GM12878 (cell line): ENCODE measurements around the gene ITPKB. TPM values are rescaled to one million over a fixed set of nuclear protein-coding genes. Genes with fewer than 3 reads are reported as not detected.

Experiments used
- ATAC-seq: fragments of 200-7000 bp; cut with Tn5 transposase; 3 replicates; pipeline ENCODE4 v1.9.1; 2020; ENCODE audit warnings: mild to moderate bottlenecking, moderate library complexity
- BruUV-seq: library from RNA; stranded (reverse); fragments of 400-500 nt; replicated peaks from 2 replicates; lab custom pipeline; 2021; lab: Mats Ljungman, UMichigan
- CTCF ChIA-PET: fragments of 300-600 bp; sonication (Branson Sonifier 250); formaldehyde crosslinking; extraction: SDS; loops from one replicate; lab custom pipeline; 2021; ENCODE audit warnings: inconsistent platforms; lab: Yijun Ruan, JAX
- POLR2A ChIA-PET: fragments of 350-600 bp; formaldehyde crosslinking; extraction: SDS; loops from one replicate; lab custom pipeline; 2021; ENCODE audit warnings: inconsistent platforms; lab: Charles Lee
- RAD21 ChIA-PET: fragments of 300-600 bp; sonication (Branson Sonifier 250); formaldehyde crosslinking; loops from one replicate; lab custom pipeline; 2023; ENCODE audit warnings: antibody characterized with exemption; ENCODE audit not compliant: unreplicated experiment; lab: Charles Lee
- SMC1A ChIA-PET: fragments of 300-600 bp; sonication (Branson Sonifier 250); formaldehyde crosslinking; loops from one replicate; lab custom pipeline; 2023; ENCODE audit not compliant: unreplicated experiment, uncharacterized antibody; lab: Charles Lee
- DNase-seq: peaks from one replicate; pipeline ENCODE4 v3.0.0-alpha.2; 2011; ENCODE audit warnings: low read depth, low spot score
- FAIRE-seq: peaks from 3 replicates; lab custom pipeline; 2011; peaks lifted over from hg19 to GRCh38; lab: Jason Lieb, UNC
- H2AFZ ChIP-seq: 2 replicates; pipeline ENCODE4 v1.6.0; 2011; ENCODE audit warnings: low read depth, low read length, control low read depth; ENCODE audit not compliant: control insufficient read depth
- H3K27ac ChIP-seq: 2 replicates; pipeline ENCODE4 v1.5.1; 2011; ENCODE audit warnings: control low read depth; ENCODE audit not compliant: control insufficient read depth, insufficient read depth
- H3K27me3 ChIP-seq, 2 experiments: replicated peaks in 1 of 2; 2 replicates each; pipeline versions ENCODE4 v1.6.0 to v1.6.1; 2011; ENCODE audit warnings: low read length in 1 of 2; ENCODE audit not compliant: control insufficient read depth in 2 of 2, insufficient read depth in 2 of 2
- H3K36me3 ChIP-seq, 2 experiments: 2 replicates each; pipeline ENCODE4 v1.5.1; 2011; ENCODE audit warnings: low read length in 1 of 2; ENCODE audit not compliant: control insufficient read depth in 2 of 2, insufficient read depth in 2 of 2
- H3K4me1 ChIP-seq: 2 replicates; pipeline ENCODE4 v1.6.1; 2011; ENCODE audit warnings: mild to moderate bottlenecking, low read length, moderate library complexity, mixed read lengths; ENCODE audit not compliant: control insufficient read depth, insufficient read depth
- H3K4me2 ChIP-seq: 2 replicates; pipeline ENCODE4 v1.6.0; 2011; ENCODE audit warnings: control low read depth; ENCODE audit not compliant: control insufficient read depth, insufficient read depth
- H3K4me3 ChIP-seq: fragments of 200-600 bp; sonication (generic); 2 replicates; pipeline ENCODE4 v1.5.1; 2016
- H3K79me2 ChIP-seq: 2 replicates; pipeline ENCODE4 v1.6.0; 2011; ENCODE audit warnings: low read length; ENCODE audit not compliant: control insufficient read depth, insufficient read depth
- H3K9ac ChIP-seq: 2 replicates; pipeline ENCODE4 v1.8.0; 2011; ENCODE audit warnings: low read length, control low read depth, mixed read lengths; ENCODE audit not compliant: control insufficient read depth, insufficient read depth
- H3K9me3 ChIP-seq: replicated peaks from 3 replicates; pipeline ENCODE4 v1.5.1; 2011; ENCODE audit warnings: mild to moderate bottlenecking, low read length; ENCODE audit not compliant: control insufficient read depth, insufficient read depth
- H4K20me1 ChIP-seq: 2 replicates; pipeline ENCODE4 v1.6.0; 2011; ENCODE audit not compliant: control insufficient read depth, insufficient read depth
- CBX3 ChIP-seq: fragments of 200-600 bp; sonication (generic); IDR thresholded peaks from 2 replicates; pipeline ENCODE4 v1.6.1; 2016; ENCODE audit warnings: low read depth, borderline replicate concordance
- ETV6 ChIP-seq, 2 experiments: fragments of 450-650 bp in 1 of 2; IDR thresholded peaks in 1 of 2; conservative IDR thresholded peaks in 1 of 2; 2 replicates each; pipeline ENCODE4 v1.6.1; 2014; ENCODE audit warnings: antibody characterized with exemption in 1 of 2, borderline replicate concordance in 1 of 2, low read depth in 1 of 2, mild to moderate bottlenecking in 1 of 2, moderate library complexity in 1 of 2
- JUNB ChIP-seq: IDR thresholded peaks from 2 replicates; pipeline ENCODE4 v1.6.1; 2016; ENCODE audit warnings: antibody characterized with exemption, mild to moderate bottlenecking
- RAD51 ChIP-seq: fragments of 450-650 bp; IDR thresholded peaks from 2 replicates; pipeline ENCODE4 v1.6.1; 2016; ENCODE audit warnings: moderate library complexity, mild to moderate bottlenecking, inconsistent platforms
- SREBF1 ChIP-seq: IDR thresholded peaks from 2 replicates; pipeline ENCODE4 v1.6.1; 2012; ENCODE audit warnings: mild to moderate bottlenecking, low read length
- ZSCAN29 ChIP-seq: fragments of 450-650 bp; IDR thresholded peaks from 2 replicates; pipeline ENCODE4 v1.6.1; 2017; ENCODE audit warnings: mild to moderate bottlenecking, moderate library complexity
- WGBS: methylation state at CpG from one replicate; pipeline ENCODE4 v1.1.6; 2016; ENCODE audit warnings: low lambda C conversion rate; ENCODE audit not compliant: insufficient replicate concordance, insufficient coverage; ENCODE audit errors: missing lambda C conversion rate; 5-methylcytosine and 5-hydroxymethylcytosine counted together
- in situ Hi-C: fragments of 300-500 bp; cut with MboI; formaldehyde crosslinking; loops from 9 replicates; pipeline ENCODE4 v1.14.3; 2018; ENCODE audit warnings: mixed read lengths
- intact Hi-C: fragments of 100-400 bp; cut with micrococcal nuclease; formaldehyde crosslinking; loops from one replicate; pipeline ENCODE4 v1.14.2; 2022; ENCODE audit not compliant: unreplicated experiment
- polyA plus RNA-seq, 11 experiments: library from polyadenylated mRNA; depleted of rRNA in 4 of 11; unstranded in 6 of 11; stranded (reverse) in 5 of 11; fragments of >200 nt; fragmentation: Nextera tagmentation in 4 of 11; fragmentation: Illumina TruSeq in 1 of 11; extraction: Ambion mirVana in 4 of 11; extraction: Trizol in 1 of 11; gene quantifications; 1 replicate in 1 of 11; 2 replicates in 10 of 11; pipeline versions ENCODE4 v1.2.1 to v1.2.3, GENCODE V29; 2011 to 2016; ENCODE audit warnings: inconsistent platforms in 2 of 11, missing spikeins in 2 of 11, low read depth in 1 of 11
- total RNA-seq, 4 experiments: library from RNA; depleted of rRNA in 3 of 4; stranded (reverse); fragments of >200 nt in 3 of 4; fragmentation: Illumina TruSeq in 1 of 4; extraction: Trizol in 1 of 4; gene quantifications; 2 replicates each; pipeline versions ENCODE4 v1.2.1 to v1.2.3, GENCODE V29; 2013 to 2021
- TF ChIP-seq, protein P1 (sequence below): fragments of 450-650 bp; formaldehyde crosslinking; IDR thresholded peaks from 2 replicates; pipeline ENCODE4 v1.4.0; 2020; ENCODE audit warnings: mild to moderate bottlenecking, moderate library complexity
- TF ChIP-seq, protein P2 (sequence below): IDR thresholded peaks from 2 replicates; pipeline ENCODE4 v1.6.1; 2012; ENCODE audit warnings: low read depth, low read length, improper control_type of control experiment
- TF ChIP-seq, protein P3 (sequence below): IDR thresholded peaks from 2 replicates; pipeline ENCODE4 v1.6.1; 2011; ENCODE audit warnings: borderline replicate concordance, low read depth, mild to moderate bottlenecking, moderate library complexity, mixed read lengths, low read length; ENCODE audit not compliant: insufficient read depth; ENCODE audit errors: extremely low read length
- TF ChIP-seq, protein P4 (sequence below), 3 experiments: IDR thresholded peaks in 2 of 3; conservative IDR thresholded peaks in 1 of 3; 2 replicates each; pipeline ENCODE4 v1.5.1; 2011; ENCODE audit warnings: low read depth in 3 of 3, low read length in 3 of 3, mild to moderate bottlenecking in 3 of 3, control low read depth in 2 of 3, moderate library complexity in 2 of 3, inconsistent platforms in 1 of 3, mixed read lengths in 1 of 3; ENCODE audit not compliant: control insufficient read depth in 2 of 3, insufficient read depth in 1 of 3; ENCODE audit errors: extremely low read depth in 1 of 3

ITPKB gene
- total and polyA plus RNA-seq, 10 of the 15 experiments (the other 5 are each of a cell fraction or from before 2014, with no cell fraction given): 1.3 to 38.7 (median 12.9) TPM

DNA sequence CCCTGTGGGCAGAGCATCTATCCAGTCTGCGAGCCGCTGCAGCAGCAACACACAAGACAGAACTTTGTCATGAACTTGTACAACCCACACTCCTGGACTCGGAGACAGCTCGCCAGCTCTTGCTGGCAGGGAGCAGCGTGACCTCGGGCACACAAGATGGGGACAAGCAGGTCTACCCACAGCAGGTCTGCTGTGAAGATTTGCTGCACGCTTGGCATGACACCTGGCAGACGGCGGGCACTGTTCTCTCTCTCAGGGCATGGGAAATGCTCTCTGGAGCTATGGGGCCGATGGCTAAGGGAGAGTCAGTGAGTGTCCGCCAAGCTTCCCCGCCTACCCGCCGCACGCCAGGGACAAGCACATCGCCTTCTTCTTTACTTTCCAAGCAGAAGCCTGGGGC is 100.5 kb downstream of the ITPKB start (continued):
- TF ChIP-seq, protein P1, sequence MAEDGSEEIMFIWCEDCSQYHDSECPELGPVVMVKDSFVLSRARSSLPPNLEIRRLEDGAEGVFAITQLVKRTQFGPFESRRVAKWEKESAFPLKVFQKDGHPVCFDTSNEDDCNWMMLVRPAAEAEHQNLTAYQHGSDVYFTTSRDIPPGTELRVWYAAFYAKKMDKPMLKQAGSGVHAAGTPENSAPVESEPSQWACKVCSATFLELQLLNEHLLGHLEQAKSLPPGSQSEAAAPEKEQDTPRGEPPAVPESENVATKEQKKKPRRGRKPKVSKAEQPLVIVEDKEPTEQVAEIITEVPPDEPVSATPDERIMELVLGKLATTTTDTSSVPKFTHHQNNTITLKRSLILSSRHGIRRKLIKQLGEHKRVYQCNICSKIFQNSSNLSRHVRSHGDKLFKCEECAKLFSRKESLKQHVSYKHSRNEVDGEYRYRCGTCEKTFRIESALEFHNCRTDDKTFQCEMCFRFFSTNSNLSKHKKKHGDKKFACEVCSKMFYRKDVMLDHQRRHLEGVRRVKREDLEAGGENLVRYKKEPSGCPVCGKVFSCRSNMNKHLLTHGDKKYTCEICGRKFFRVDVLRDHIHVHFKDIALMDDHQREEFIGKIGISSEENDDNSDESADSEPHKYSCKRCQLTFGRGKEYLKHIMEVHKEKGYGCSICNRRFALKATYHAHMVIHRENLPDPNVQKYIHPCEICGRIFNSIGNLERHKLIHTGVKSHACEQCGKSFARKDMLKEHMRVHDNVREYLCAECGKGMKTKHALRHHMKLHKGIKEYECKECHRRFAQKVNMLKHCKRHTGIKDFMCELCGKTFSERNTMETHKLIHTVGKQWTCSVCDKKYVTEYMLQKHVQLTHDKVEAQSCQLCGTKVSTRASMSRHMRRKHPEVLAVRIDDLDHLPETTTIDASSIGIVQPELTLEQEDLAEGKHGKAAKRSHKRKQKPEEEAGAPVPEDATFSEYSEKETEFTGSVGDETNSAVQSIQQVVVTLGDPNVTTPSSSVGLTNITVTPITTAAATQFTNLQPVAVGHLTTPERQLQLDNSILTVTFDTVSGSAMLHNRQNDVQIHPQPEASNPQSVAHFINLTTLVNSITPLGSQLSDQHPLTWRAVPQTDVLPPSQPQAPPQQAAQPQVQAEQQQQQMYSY (CRISPR knock-in tag): no peak
- TF ChIP-seq ETV6 (conservative IDR thresholded peaks at IDR 0.05 in 1 of 2, IDR thresholded peaks at IDR 0.05 in 1 of 2; ENCODE audit: borderline replicate concordance in 1 of 2, low read depth in 1 of 2): no peak
- TF ChIP-seq, protein P2, sequence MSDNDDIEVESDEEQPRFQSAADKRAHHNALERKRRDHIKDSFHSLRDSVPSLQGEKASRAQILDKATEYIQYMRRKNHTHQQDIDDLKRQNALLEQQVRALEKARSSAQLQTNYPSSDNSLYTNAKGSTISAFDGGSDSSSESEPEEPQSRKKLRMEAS: no peak
- TF ChIP-seq, protein P3, sequence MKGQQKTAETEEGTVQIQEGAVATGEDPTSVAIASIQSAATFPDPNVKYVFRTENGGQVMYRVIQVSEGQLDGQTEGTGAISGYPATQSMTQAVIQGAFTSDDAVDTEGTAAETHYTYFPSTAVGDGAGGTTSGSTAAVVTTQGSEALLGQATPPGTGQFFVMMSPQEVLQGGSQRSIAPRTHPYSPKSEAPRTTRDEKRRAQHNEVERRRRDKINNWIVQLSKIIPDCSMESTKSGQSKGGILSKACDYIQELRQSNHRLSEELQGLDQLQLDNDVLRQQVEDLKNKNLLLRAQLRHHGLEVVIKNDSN: no peak
- TF ChIP-seq, all 136 proteins: peak for 0

DNA sequence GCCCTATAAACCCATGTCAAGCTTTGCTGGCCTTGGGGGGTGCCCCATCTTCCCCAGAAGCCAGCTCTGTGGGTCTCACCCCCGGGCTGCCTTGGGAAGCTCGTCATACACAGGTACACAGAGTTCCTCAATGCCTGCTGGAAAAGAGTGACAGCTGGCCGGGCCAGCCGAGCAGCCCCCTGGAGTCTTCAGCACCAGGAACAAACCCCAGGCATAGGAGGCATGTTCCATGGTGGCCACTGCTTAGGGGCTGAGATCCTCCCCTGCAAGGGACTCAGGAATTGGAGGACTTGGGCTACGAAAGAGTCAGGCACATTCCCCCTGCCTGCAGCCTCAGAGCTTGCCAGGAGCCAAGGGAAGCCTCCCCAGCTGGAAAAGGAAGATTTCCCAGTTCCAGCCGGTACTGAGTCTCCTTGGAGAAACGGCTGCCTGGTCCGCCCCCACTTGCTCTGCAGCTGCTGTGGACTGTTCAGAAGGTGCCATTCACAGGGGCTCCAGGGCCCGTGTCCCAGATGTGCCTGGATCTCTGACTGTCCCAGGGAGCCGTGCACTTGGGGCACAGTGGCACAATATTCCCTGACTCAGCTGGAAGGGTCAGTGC is 101.0 kb downstream of the ITPKB start:
- H3K79me2 ChIP-seq: no peaks in the 10 kb centered on the region; the same call in 1 of the 2 replicates
- ChIA-PET POLR2A (interaction anchor here (0.7 kb wide), 1 partner anchor 53 kb away, joined by 5 read pairs; no protein-coding TSS in a partner anchor), CTCF (interaction anchor here (1.2 kb wide), 1 partner anchor 189 kb away, joined by 4 read pairs; no protein-coding TSS in a partner anchor), RAD21 (no interaction called here), SMC1A (no interaction called here)
- no peak overlapping the region for H3K27ac ChIP-seq
- no peak overlapping the region for H3K9ac ChIP-seq
- in situ Hi-C loops: no loop called here
- no peak overlapping the region for H3K4me2 ChIP-seq
- H3K4me1 ChIP-seq: peaks cover 18% of the 10 kb centered on the region
- 85% methylated on average over 10 of the region's 10 CpGs for WGBS
- H4K20me1 ChIP-seq: no peaks in the 10 kb centered on the region
- no peaks in the 10 kb centered on the region for H3K9me3 ChIP-seq
- FAIRE-seq (no peak), ATAC-seq (no peak), DNase-seq (no peak)
- no peak overlapping the region for H3K4me3 ChIP-seq
- no TSS peak for BruUV-seq
- no peak overlapping the region for H2AFZ ChIP-seq
- H3K27me3 ChIP-seq: no peaks in the 10 kb centered on the region
- H3K36me3 ChIP-seq: peaks cover 10 to 34% of the 10 kb centered on the region in 2 experiments
- intact Hi-C loops: no loop called here
- TF ChIP-seq, protein P4, sequence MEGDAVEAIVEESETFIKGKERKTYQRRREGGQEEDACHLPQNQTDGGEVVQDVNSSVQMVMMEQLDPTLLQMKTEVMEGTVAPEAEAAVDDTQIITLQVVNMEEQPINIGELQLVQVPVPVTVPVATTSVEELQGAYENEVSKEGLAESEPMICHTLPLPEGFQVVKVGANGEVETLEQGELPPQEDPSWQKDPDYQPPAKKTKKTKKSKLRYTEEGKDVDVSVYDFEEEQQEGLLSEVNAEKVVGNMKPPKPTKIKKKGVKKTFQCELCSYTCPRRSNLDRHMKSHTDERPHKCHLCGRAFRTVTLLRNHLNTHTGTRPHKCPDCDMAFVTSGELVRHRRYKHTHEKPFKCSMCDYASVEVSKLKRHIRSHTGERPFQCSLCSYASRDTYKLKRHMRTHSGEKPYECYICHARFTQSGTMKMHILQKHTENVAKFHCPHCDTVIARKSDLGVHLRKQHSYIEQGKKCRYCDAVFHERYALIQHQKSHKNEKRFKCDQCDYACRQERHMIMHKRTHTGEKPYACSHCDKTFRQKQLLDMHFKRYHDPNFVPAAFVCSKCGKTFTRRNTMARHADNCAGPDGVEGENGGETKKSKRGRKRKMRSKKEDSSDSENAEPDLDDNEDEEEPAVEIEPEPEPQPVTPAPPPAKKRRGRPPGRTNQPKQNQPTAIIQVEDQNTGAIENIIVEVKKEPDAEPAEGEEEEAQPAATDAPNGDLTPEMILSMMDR (IDR thresholded peaks at IDR 0.05 in 2 of 3, conservative IDR thresholded peaks at IDR 0.05 in 1 of 3; ENCODE audit: control insufficient read depth in 2 of 3, extremely low read depth in 1 of 3, insufficient read depth in 1 of 3, low read depth in 3 of 3, low read length in 3 of 3): no peak
- TF ChIP-seq ZSCAN29: no peak
- TF ChIP-seq JUNB: no peak
- no peak for TF ChIP-seq RAD51
- no peak for TF ChIP-seq CBX3
- TF ChIP-seq SREBF1: no peak
